Measurements from ENCODE around the gene NEGR1.

DNA sequence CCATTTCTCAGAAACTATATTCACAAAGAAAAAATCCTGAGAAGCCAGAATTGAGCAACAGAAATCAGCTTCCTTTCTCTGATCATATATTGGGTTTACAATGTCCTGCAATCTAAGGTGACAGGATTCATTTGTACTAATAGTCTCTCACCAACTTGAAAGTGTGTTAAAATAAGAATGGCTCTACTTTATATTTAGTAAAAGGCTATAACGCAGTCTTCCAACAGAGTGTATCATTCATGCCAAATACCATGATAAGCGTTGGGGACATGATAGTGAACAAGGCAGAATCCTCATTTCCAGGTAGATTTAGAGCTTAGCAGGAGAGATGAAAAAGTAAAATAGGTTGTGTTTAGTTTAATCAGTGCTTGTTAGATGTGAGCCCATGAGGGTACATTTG, 682.3 kb downstream of the NEGR1 start:
- TF ChIP-seq POLR2A (IDR thresholded peaks at IDR 0.05; ENCODE audit: borderline replicate concordance, extremely low read depth, insufficient read depth, insufficient read length) (no peak), ZNF274 (IDR thresholded peaks at IDR 0.05; ENCODE audit: low read depth, low read length) (no peak), SRF (IDR thresholded peaks at IDR 0.05; ENCODE audit: low read depth) (no peak), EZH2phosphoT487 (IDR thresholded peaks at IDR 0.05; ENCODE audit: borderline replicate concordance) (no peak), POLR2AphosphoS5 (IDR thresholded peaks at IDR 0.05; ENCODE audit: low read depth, low read length) (no peak), ZFX (IDR thresholded peaks at IDR 0.05) (no peak)
- TF ChIP-seq, protein P1, sequence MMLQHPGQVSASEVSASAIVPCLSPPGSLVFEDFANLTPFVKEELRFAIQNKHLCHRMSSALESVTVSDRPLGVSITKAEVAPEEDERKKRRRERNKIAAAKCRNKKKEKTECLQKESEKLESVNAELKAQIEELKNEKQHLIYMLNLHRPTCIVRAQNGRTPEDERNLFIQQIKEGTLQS (IDR thresholded peaks at IDR 0.05), result no peak
- TF ChIP-seq, protein P2, sequence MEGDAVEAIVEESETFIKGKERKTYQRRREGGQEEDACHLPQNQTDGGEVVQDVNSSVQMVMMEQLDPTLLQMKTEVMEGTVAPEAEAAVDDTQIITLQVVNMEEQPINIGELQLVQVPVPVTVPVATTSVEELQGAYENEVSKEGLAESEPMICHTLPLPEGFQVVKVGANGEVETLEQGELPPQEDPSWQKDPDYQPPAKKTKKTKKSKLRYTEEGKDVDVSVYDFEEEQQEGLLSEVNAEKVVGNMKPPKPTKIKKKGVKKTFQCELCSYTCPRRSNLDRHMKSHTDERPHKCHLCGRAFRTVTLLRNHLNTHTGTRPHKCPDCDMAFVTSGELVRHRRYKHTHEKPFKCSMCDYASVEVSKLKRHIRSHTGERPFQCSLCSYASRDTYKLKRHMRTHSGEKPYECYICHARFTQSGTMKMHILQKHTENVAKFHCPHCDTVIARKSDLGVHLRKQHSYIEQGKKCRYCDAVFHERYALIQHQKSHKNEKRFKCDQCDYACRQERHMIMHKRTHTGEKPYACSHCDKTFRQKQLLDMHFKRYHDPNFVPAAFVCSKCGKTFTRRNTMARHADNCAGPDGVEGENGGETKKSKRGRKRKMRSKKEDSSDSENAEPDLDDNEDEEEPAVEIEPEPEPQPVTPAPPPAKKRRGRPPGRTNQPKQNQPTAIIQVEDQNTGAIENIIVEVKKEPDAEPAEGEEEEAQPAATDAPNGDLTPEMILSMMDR (IDR thresholded peaks at IDR 0.05 in 2 of 3, conservative IDR thresholded peaks at IDR 0.05 in 1 of 3; ENCODE audit: borderline replicate concordance in 1 of 3, insufficient read depth in 1 of 3, low read depth in 2 of 3, low read length in 2 of 3), result no peak
- TF ChIP-seq, protein P3, sequence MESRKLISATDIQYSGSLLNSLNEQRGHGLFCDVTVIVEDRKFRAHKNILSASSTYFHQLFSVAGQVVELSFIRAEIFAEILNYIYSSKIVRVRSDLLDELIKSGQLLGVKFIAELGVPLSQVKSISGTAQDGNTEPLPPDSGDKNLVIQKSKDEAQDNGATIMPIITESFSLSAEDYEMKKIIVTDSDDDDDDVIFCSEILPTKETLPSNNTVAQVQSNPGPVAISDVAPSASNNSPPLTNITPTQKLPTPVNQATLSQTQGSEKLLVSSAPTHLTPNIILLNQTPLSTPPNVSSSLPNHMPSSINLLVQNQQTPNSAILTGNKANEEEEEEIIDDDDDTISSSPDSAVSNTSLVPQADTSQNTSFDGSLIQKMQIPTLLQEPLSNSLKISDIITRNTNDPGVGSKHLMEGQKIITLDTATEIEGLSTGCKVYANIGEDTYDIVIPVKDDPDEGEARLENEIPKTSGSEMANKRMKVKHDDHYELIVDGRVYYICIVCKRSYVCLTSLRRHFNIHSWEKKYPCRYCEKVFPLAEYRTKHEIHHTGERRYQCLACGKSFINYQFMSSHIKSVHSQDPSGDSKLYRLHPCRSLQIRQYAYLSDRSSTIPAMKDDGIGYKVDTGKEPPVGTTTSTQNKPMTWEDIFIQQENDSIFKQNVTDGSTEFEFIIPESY (IDR thresholded peaks at IDR 0.05; ENCODE audit: extremely low read depth, insufficient replicate concordance, low read length), result no peak
